Endothelial cell (in vitro differentiated cells): Measurements from ENCODE around the gene MYO1G. TPM values are rescaled to one million over a fixed set of nuclear protein-coding genes. Genes with fewer than 3 reads are reported as not detected.

Experiments used
- DNase-seq: peaks from one replicate; pipeline ENCODE4 v3.0.0; 2021; ENCODE audit warnings: low spot score
- H3K27ac Mint-ChIP-seq: one replicate; pipeline ENCODE4 v1.8.0; 2021; ENCODE audit warnings: mixed read lengths, inconsistent platforms; ENCODE audit not compliant: unreplicated experiment
- H3K27me3 Mint-ChIP-seq: one replicate; pipeline ENCODE4 v1.8.0; 2021; ENCODE audit warnings: mild to moderate bottlenecking, moderate library complexity, mixed read lengths, inconsistent platforms; ENCODE audit not compliant: unreplicated experiment
- H3K36me3 Mint-ChIP-seq: one replicate; pipeline ENCODE4 v1.8.0; 2021; ENCODE audit warnings: mild to moderate bottlenecking, low read depth, mixed read lengths, inconsistent platforms; ENCODE audit not compliant: unreplicated experiment
- H3K4me1 Mint-ChIP-seq: one replicate; pipeline ENCODE4 v1.8.0; 2021; ENCODE audit warnings: mild to moderate bottlenecking, mixed read lengths, inconsistent platforms; ENCODE audit not compliant: unreplicated experiment
- H3K4me3 Mint-ChIP-seq: one replicate; pipeline ENCODE4 v1.8.0; 2021; ENCODE audit warnings: mild to moderate bottlenecking, mixed read lengths, inconsistent platforms; ENCODE audit not compliant: unreplicated experiment
- H3K9me3 Mint-ChIP-seq: one replicate; pipeline ENCODE4 v1.8.0; 2021; ENCODE audit warnings: mixed read lengths, inconsistent platforms; ENCODE audit not compliant: unreplicated experiment
- CTCF ChIP-seq: fragments of 200-600 bp; sonication (generic); IDR thresholded peaks from one replicate; pipeline ENCODE4 v1.5.0; 2021; ENCODE audit warnings: antibody characterized with exemption; ENCODE audit not compliant: unreplicated experiment
- total RNA-seq: library from RNA; stranded (reverse); fragmentation: NEBNext Ultra II Directional; extraction: Animal tissue kit (Norgen Biotek cat#: 25700); gene quantifications from one replicate; pipeline ENCODE4 v1.2.1, GENCODE V29; 2021; ENCODE audit not compliant: unreplicated experiment

The MYO1G gene
- total RNA-seq, 1 donor from 2014 or later: 0.13 TPM

DNA sequence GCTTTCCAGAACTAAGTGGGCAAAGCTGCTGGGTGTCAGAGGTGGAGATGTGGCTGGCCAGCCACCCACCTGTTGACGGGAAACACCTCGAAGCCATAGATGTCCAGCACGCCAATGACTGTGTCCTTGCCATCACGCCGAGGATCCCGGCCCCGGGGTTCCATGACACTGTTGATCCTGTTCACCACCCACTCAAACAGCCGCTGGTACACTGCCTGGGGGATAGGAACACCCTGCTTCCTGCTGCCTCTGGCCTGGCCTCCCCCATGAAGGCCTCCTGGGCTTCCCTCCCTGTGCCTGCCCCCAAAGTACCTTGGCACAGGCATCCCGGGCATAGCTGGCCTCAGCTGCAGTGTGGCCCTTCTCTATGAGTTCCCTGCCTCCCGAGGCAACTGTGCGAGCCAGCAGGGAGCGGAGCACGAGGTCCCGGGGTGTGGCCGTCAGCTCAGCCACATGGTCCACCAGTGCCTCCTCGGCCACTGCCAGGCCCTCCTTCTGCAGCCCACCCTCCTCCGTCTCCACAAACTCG is 8.2 kb downstream of the MYO1G start:
- TF ChIP-seq CTCF: no peak
- no peak for DNase-seq
- peaks cover 6% of the 10 kb centered on the region for H3K4me1 Mint-ChIP-seq
- H3K4me3 Mint-ChIP-seq: no peak overlapping the region
- H3K9me3 Mint-ChIP-seq: no peaks in the 10 kb centered on the region
- no peak overlapping the region for H3K27ac Mint-ChIP-seq
- peaks cover 9% of the 10 kb centered on the region for H3K27me3 Mint-ChIP-seq
- H3K36me3 Mint-ChIP-seq: no peaks in the 10 kb centered on the region

GRCh38 chr7:44969701-44970522 is 8.9 kb downstream of the MYO1G start:
- H3K36me3 Mint-ChIP-seq: no peaks in the 10 kb centered on the region
- no peak for TF ChIP-seq CTCF
- H3K27me3 Mint-ChIP-seq: peaks cover 12% of the 10 kb centered on the region
- H3K4me1 Mint-ChIP-seq: peaks cover 6% of the 10 kb centered on the region
- no peak for DNase-seq
- no peak overlapping the region for H3K4me3 Mint-ChIP-seq
- H3K27ac Mint-ChIP-seq: no peak overlapping the region
- H3K9me3 Mint-ChIP-seq: no peaks in the 10 kb centered on the region

DNA sequence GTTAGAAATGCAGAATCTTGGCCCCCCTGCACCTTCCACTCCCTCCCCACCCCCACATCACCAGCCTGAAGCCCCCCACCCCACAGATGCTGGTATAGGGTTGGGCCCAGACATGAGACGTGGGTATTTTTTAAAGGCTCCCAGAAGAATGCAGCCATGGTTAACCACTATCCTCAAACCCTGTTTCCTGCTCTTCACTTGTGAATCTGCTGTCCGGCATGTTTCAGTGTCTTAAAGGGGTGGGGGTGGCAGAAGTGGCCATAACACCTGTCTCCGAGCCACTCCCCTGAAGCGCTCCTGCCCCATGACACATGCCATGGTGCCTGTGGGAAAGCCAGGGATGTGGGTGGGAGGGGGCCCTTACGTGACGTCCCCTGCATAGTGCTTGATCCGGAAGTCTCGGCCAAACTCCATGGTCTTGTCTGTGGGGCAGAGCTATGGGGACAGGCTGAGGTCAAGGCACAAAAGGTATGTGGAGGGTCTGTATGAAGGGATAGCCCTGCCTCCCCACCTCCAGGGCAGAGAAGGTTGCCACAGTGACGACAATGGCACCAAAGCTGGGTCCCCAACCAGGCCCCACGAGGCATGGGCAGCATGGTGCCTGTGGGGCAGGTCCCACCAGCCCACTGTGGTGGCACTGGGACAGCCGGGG is 9.6 kb downstream of the MYO1G start:
- Mint-ChIP-seq H3K4me3 (no peak overlapping the region), H3K27ac (no peak overlapping the region), H3K27me3 (peaks cover 12% of the 10 kb centered on the region), H3K9me3 (no peaks in the 10 kb centered on the region), H3K4me1 (peaks cover 6% of the 10 kb centered on the region), H3K36me3 (no peaks in the 10 kb centered on the region)
- no peak for DNase-seq
- TF ChIP-seq CTCF: no peak

GRCh38 chr7:44967571-44968446 is 11.0 kb downstream of the MYO1G start:
- no peak overlapping the region for H3K27ac Mint-ChIP-seq
- no peaks in the 10 kb centered on the region for H3K9me3 Mint-ChIP-seq
- peak; percentile 61 for DNase-seq
- peaks cover 6% of the 10 kb centered on the region for H3K4me1 Mint-ChIP-seq
- no peak overlapping the region for H3K4me3 Mint-ChIP-seq
- no peak for TF ChIP-seq CTCF
- peaks cover 12% of the 10 kb centered on the region for H3K27me3 Mint-ChIP-seq
- no peaks in the 10 kb centered on the region for H3K36me3 Mint-ChIP-seq
